Activated gamma-delta T cell treated with anti-CD3 and anti-CD28 coated beads, Interleukin-2, amount 50 U/mL, for 16 hours (primary cell): ENCODE measurements around the gene C6orf132.
A peak's percentile ranks its signal among the peaks of the same experiment; 100 is the strongest.
"Not testable (repeated sequence)": the region's sequence is repeated elsewhere in the genome, so short reads cannot be mapped to it uniquely, and the experiment has no call there.

Experiments
- DNase-seq: peaks from one replicate; pipeline ENCODE4 v3.0.0-alpha.2; 2020; ENCODE audit warnings: low read depth

Gene C6orf132

GRCh38 chr6:42142118-42142835 lies at the start of gene C6orf132:
C6orf132 (minus strand) TSS chr6:42142620; CDS start chr6:42142444, 176 bp downstream.
- DNase-seq = no peak

GRCh38 chr6:42190554-42191183 lies 48.2 kb upstream of the C6orf132 start:
- no peak for DNase-seq

- DNase-seq = no peak
These were observed 46.0 kb upstream of the C6orf132 start for GRCh38 chr6:42188406-42188805.

- no peak for DNase-seq
These were observed 43.2 kb upstream of the C6orf132 start for GRCh38 chr6:42185597-42185996.

GRCh38 chr6:42184475-42184874 lies 42.1 kb upstream of the C6orf132 start:
- DNase-seq = no peak

GRCh38 chr6:42182101-42182500 lies 39.7 kb upstream of the C6orf132 start:
- no peak for DNase-seq

GRCh38 chr6:42179945-42180313 lies 37.5 kb upstream of the C6orf132 start:
- DNase-seq = no peak

- DNase-seq = no peak
These were observed 37.0 kb upstream of the C6orf132 start for GRCh38 chr6:42179261-42179944.

- no peak for DNase-seq
These were observed 35.3 kb upstream of the C6orf132 start for GRCh38 chr6:42177514-42178364.

- DNase-seq = no peak
These were observed 34.6 kb upstream of the C6orf132 start for GRCh38 chr6:42176981-42177380.

- DNase-seq = no peak
These were observed 33.4 kb upstream of the C6orf132 start for GRCh38 chr6:42175860-42176259.

GRCh38 chr6:42173101-42173500 lies 30.7 kb upstream of the C6orf132 start, which contains the start of gene GUCA1A:
GUCA1A (plus strand) TSS chr6:42173364; CDS start chr6:42173614, 250 bp downstream.
- DNase-seq = no peak

GRCh38 chr6:42171813-42172581 lies 29.6 kb upstream of the C6orf132 start:
- no peak for DNase-seq

GRCh38 chr6:42169780-42170179 lies 27.4 kb upstream of the C6orf132 start:
- not testable (repeated sequence) for DNase-seq

- DNase-seq = no peak
These were observed 26.2 kb upstream of the C6orf132 start for GRCh38 chr6:42168650-42169049.

GRCh38 chr6:42166444-42167141 lies 24.2 kb upstream of the C6orf132 start:
- DNase-seq = peak; percentile 76

GRCh38 chr6:42165016-42165415 lies 22.6 kb upstream of the C6orf132 start:
- no peak for DNase-seq

GRCh38 chr6:42163981-42164380 lies 21.6 kb upstream of the C6orf132 start:
- DNase-seq = no peak

GRCh38 chr6:42162812-42163211 lies 20.4 kb upstream of the C6orf132 start:
- DNase-seq = no peak

- DNase-seq = no peak
These were observed 20.0 kb upstream of the C6orf132 start for GRCh38 chr6:42162384-42162783.
